GM21447 (cell line): Measurements from ENCODE around the gene CTNNA3.
"Not testable (repeated sequence)": the region's sequence is repeated elsewhere in the genome, so short reads cannot be mapped to it uniquely, and the experiment has no call there.

Source experiments
- ATAC-seq: cut with Tn5 transposase; IDR thresholded peaks from one replicate; pipeline ENCODE4 v1.9.1; 2021; ENCODE audit not compliant: unreplicated experiment

CTNNA3 gene

DNA sequence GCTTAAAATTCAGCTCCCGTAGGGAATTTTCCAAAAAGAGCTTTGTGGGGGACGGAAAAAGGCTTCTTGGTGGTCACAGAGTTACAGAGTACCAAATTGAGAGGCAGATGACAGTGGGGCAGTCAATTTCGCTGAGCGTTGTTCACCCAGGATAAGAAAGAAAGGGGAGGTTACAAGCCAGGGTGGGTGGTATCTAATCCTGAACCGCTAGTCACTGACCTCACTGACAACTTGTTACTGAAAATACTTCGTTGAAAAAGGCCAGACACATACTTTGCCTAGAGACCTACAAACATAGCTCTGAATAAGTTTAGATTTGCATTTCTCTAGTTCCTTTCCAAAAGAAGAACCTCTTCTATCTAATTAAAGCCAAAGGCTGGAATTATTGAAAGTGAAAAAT lies at the start of gene CTNNA3:
Gene CTNNA3, minus strand, starts transcription at position 167 of the 400 bp plus-strand sequence.
- ATAC-seq: no peak

DNA sequence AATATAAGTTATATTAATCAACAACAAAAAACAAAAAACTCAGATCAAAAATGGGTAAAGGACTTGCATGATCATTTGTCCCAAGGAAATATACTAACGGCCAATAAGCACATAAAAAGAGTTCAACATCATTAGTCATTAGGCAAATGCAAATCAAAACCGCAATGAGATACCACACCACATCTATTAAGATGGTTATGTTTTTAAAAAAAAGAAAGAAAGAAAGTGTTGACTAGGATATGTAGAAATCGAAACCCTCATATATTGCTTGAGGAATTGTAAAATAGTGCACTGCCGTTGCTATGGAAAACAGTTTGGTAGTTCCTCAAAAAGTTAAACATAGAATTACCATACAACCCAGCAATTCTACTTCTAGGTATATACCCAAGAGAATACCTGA lies 39.4 kb upstream of the CTNNA3 start:
- no peak for ATAC-seq

DNA sequence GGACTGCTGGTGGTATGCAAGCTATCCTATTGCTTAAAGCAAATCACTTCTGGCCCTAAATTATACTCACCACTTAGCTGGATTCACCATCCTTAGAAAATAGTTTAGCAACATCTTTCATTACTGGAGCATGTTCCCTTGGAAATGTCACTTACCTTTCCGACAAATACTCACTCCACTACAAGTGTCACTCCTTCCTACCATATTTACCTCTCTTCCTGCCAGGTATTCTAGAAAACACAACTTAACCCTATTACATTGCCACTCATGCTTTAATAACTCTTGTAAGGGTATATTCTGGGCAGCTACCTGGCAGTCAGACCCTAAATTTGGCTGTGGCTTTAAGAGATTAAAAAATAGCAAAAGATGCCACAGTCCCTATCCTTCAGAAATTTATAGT lies 37.5 kb upstream of the CTNNA3 start:
- no peak for ATAC-seq

DNA sequence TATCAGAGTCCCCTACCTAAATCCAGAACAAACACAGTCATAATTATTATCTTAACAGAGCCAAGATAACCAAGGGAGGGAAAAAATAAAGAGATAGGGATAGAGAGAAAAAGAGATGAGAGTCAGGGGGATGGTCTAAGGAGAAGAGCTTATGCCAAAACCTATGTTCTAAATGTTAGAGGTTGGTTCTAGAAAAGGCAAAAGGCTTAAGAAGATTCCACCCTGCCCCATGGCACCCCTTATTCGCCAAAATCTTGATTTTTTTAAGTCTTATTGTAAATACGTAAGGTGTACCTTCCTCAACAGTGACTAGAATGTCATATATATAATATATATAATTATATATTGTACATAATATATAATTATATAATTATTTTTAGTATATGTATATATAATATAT lies 29.6 kb upstream of the CTNNA3 start:
- no peak for ATAC-seq

DNA sequence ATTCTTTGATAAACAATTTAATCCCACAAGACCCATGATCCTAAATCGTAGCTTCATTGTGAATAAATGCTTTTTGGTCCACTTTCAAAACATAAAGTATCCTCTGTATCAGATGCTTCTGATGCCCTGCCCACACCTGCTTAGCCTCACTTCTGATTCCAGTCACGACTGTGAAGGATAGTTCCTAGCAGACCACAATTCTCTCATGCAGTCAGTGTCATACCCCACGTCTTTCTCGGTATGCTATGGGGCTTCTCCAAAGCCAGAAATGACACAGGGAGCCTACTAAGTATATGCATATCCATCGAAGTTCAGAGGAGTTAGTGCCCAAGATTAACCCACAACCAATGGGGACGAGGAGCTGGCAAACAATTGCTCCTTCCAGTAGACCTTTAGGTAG lies 27.6 kb upstream of the CTNNA3 start:
- no peak for ATAC-seq

- peak; percentile 76 for ATAC-seq
Observed at GRCh38 chr10:67722113-67722512, 26.1 kb upstream of the CTNNA3 start.

- ATAC-seq: not testable (repeated sequence)
Observed at GRCh38 chr10:67716455-67716854, 20.5 kb upstream of the CTNNA3 start.

DNA sequence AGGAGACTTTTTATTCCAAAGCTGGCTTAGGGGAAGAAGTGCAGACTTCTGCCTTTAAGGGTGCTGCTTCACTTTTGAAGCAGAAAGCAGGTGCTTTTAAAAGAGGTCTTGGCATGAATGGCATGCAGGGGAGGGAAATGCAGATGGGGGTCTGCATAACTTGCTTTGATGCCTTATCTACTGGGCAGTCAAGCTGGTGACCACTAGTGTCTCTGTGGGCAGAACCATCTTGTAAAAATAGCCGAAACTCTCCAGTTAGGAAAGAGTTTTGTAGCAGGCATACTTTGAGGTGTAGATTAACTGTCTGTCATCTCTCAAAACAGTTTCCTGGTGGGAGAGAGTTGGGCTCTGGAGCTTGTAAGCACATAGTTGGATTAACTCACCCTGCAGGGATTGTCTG lies 9.9 kb upstream of the CTNNA3 start:
- ATAC-seq: no peak

DNA sequence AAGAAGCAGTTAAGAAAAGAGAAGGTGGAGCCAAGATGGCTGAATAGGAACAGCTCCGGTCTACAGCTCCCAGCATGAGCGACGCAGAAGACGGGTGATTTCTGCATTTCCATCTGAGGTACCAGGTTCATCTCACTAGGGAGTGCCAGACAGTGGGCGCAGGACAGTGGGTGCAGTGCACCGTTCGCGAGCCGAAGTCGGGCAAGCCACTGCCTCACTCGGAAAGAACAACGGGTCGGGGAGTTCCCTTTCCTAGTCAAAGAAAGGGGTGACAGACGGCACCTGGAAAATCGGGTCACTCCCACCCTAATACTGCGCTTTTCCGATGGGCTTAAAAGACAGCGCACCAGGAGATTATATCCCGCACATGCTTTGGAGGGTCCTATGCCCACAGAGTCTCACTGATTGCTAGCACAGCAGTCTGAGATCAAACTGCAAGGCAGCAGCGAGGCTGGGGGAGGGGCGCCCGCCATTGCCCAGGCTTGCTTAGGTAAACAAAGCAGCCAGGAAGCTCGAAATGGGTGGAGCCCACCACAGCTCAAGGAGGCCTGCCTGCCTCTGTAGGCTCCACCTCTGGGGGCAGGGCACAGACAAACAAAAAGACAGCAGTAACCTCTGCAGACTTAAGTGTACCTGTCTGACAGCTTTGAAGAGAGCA lies 3.7 kb upstream of the CTNNA3 start:
- ATAC-seq: not testable (repeated sequence)

GRCh38 chr10:67698164-67698563 lies 2.2 kb upstream of the CTNNA3 start:
- no peak for ATAC-seq

GRCh38 chr10:67697724-67698131 lies 1.7 kb upstream of the CTNNA3 start:
- peak; percentile 91 for ATAC-seq

GRCh38 chr10:67696679-67697078 lies 684 bp upstream of the CTNNA3 start:
- ATAC-seq: no peak

DNA sequence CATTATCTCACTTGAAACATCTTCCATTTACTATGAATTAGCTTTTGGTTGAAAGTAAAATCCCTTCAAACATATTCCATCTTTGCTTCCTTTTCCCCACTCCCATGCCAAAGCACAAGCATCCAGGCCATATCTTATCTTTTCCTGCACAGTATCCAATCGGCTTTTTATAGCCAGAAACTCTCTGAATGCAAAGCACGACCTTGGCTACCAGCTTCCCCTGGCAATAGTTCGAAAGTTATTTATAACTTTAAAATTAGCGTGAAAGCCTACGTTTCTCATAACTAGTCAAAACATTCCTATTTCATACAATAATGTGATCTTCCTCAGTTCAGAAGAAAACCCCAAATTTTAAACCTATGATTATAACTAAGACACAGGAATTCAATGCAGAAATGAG lies 440 bp downstream of the CTNNA3 start:
- no peak for ATAC-seq

DNA sequence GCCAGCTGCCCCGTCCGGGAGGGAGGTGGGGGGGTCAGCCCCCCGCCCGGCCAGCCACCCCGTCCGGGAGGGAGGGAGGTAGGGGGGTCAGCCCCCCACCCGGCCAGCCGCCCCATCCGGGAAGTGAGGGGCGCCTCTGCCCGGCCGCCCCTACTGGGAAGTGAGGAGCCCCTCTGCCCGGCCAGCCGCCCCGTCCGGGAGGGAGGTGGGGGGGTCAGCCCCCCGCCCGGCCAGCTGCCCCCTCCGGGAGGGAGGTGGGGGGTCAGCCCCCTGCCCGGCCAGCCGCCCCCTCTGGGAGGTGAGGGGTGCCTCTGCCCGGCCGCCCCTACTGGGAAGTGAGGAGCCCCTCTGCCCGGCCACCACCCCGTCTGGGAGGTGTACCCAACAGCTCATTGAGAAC lies 4.1 kb downstream of the CTNNA3 start:
- ATAC-seq: not testable (repeated sequence)

DNA sequence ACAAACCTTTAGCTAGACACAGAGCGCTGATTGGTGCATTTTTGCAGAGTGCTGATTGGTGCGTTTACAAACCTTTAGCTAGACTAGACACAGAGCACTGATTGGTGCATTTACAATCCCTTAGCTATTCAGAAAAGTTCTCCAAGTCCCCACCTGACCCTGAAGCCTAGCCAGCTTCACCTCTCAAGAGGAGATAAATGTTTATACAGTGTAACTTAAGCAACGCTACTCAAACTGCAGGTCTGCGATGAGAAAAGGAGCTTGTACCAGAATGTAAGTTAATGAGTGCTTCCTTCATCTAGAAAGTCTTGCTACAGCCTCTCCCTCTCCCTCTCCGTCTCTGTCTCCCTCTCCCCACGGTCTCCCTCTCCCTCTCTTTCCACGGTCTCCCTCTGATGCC lies 5.5 kb downstream of the CTNNA3 start:
- ATAC-seq: not testable (repeated sequence)

DNA sequence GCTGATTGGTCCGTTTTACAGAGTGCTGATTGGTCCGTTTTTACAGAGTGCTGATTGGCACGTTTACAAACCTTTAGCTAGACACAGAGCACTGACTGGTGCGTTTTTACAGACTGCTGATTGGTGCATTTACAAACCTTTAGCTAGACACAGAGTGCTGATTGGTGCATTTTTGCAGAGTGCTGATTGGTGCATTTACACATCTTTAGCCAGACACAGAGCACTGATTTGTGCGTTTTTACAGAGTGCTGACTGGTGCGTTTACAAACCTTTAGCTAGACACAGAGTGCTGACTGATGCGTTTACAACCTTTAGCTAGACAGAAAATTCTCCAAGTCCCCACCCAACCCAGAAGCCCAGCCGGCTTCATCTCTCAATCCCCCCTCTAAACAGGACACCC lies 11.9 kb downstream of the CTNNA3 start:
- ATAC-seq: not testable (repeated sequence)

DNA sequence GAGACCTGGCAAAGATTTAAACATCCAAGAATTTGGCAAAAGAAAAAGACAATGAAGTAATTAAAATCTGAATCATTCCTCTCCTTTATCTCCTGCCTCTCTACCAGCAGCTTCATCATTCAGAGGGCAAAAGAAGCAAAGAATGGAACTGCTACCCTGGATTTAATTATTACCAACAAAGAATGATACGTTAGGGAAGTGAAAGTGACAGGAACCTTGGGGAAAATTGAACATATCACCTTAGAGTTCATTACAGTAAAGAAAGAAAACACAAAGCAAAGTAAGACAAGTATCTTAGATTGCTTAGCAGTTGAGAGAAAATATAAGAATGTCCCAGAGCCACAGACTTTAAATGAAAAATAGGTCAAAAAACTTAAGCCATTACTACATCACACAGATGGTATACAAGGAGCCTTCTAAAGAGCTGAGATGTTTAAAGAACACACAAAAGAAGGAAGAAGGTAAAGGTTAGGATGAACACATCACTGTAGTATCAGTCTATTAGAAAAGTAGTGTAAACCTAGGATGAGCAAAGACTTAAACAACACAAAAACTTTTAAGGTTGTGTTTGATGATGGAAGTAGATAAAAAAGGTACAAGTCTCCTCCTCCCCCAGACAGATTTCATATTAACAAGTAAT lies 17.5 kb downstream of the CTNNA3 start:
- no peak for ATAC-seq

DNA sequence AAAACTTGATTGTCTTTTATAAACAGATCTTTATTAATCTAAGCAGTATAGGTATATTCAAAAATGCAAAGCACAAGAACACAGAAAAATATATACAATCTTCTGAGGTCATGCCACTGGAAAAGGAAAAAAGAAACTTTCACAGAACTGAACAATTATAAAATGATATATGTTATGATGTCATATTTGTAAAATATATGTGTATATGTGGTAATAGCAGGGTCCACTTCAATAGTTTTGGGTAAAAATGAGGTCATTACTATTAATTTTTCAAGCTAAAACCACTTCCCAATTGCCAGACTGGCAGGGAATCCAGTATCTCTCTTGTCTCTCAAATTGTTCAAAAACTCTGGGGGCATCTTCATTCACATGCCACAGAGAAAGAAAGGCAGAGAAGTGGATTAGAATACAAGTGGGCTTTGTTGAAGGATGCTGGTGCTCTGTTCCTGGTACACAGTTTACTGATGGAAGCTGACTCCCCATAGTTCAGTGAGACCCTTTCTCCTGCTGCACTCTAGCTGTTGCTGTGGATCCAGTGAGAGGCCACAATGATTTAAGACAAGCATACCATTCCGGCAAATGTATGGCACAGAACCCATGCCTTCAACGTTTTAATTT lies 19.7 kb downstream of the CTNNA3 start:
- no peak for ATAC-seq

GRCh38 chr10:67670401-67670800 lies 25.6 kb downstream of the CTNNA3 start:
- ATAC-seq: no peak

DNA sequence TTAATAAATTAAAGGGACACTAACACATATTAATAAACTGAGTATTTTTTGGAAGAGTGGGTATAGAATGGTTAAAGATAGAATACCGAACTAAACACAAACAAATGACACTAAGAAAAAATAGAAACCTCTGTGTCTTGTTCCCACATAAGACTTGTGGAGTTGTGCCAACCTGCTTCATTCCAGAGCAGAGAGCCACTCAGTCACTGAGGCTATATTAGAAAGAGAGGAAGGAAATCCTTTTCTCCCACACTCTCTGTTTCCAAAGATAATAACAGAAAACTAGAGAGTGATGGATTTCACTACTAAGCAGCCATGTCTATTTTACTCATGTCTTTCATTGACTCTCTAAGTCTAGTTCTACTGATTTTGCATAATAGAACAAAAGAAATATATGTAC lies 26.0 kb downstream of the CTNNA3 start:
- ATAC-seq: no peak

- no peak for ATAC-seq
Observed at GRCh38 chr10:67668448-67668847, 27.5 kb downstream of the CTNNA3 start.

DNA sequence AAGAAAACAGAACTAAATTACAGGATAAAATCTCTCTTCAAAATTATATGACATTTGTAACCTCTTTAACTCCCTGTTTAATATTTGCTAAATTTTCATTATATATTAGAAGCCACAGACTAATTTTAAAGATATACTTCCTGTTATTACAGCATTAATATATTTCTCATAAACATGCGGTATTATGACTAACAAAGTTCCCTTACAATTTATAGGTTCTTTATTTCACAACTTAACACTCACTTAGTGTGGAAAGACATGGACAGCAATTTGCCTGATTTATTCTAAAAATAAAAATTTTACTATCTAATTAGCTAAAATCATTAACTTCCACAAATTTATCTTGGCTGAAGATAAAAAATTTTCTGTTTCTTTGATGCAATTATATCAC lies 29.0 kb downstream of the CTNNA3 start:
- ATAC-seq: no peak
